Pancreas (tissue), 10 donors: Measurements from ENCODE around the gene NGLY1. TPM values are rescaled to one million over a fixed set of nuclear protein-coding genes. Genes with fewer than 3 reads are reported as not detected.

Source experiments
- ATAC-seq, 4 donors: fragments of 200-7000 bp; cut with Tn5 transposase; one replicate each; pipeline versions ENCODE4 v1.8.0 to v1.9.1; 2020; ENCODE audit warnings: mild to moderate bottlenecking in 4 of 4, moderate library complexity in 4 of 4
- DNase-seq, 6 donors: peaks; one replicate each; pipeline ENCODE4 v3.0.0-alpha.2; 2020
- FAIRE-seq: peaks from 2 replicates; lab custom pipeline; 2012; peaks lifted over from hg19 to GRCh38; lab: Jason Lieb, UNC
- H3K27ac ChIP-seq, 4 donors: fragments of 200-600 bp; sonication (generic); 1 replicate in 3 of 4; 2 replicates in 1 of 4; pipeline versions ENCODE4 v1.5.0 to v1.8.0; 2020
- H3K27me3 ChIP-seq, 4 donors: fragments of 200-600 bp; one replicate each; pipeline ENCODE4 v1.8.0; 2021
- H3K36me3 ChIP-seq, 3 donors: fragments of 200-600 bp; sonication (generic) in 1 of 3; one replicate each; pipeline versions ENCODE4 v1.5.0 to v1.8.0; 2020 to 2021
- H3K4me1 ChIP-seq, 3 donors: fragments of 200-600 bp; one replicate each; pipeline ENCODE4 v1.8.0; 2021
- H3K4me3 ChIP-seq, 4 donors: fragments of 200-600 bp; sonication (generic) in 2 of 4; one replicate each; pipeline versions ENCODE4 v1.5.0 to v1.8.0; 2020 to 2021
- H3K9me3 ChIP-seq, 4 donors: fragments of 200-600 bp; one replicate each; pipeline ENCODE4 v1.8.0; 2021
- WGBS, 2 donors: extraction: QIAGEN DNeasy Blood & Tissue Kit; methylation state at CpG; one replicate each; pipeline ENCODE4 v1.1.7; 2013; 5-methylcytosine and 5-hydroxymethylcytosine counted together
- intact Hi-C, 3 donors: fragments of 100-400 bp; cut with DNase I; formaldehyde crosslinking; loops; one replicate each; pipeline versions ENCODE4 v1.11.1 to v1.14.2; 2022
- polyA plus RNA-seq, 2 donors: library from polyadenylated mRNA; stranded (reverse); fragments of 200-250 nt; gene quantifications; one replicate each; pipeline ENCODE4 v1.2.3, GENCODE V29; 2013
- total RNA-seq, 6 donors: library from RNA; stranded (reverse); fragmentation: NEBNext Ultra II Directional in 4 of 6; extraction: Animal tissue kit (Norgen Biotek cat#: 25700) in 4 of 6; gene quantifications; one replicate each; pipeline versions ENCODE4 v1.2.1 to v1.2.4, GENCODE V29; 2021 to 2023
- TF ChIP-seq, protein P1 (sequence below), 4 donors: fragments of 200-600 bp; sonication (generic) in 3 of 4; IDR thresholded peaks; one replicate each; pipeline versions ENCODE4 v1.5.0 to v1.8.0; 2021; ENCODE audit warnings: antibody characterized with exemption in 4 of 4
- donor health status: healthy with polysubstance abuse.
- donor health status: DM: no; HTN: no; CAD: no; lungs with moderate emphysema.
- donor health status: DM: no; HTN: no; CAD: no.
- donor health status: control.
- donor health status: control.
- donor health status: Bipolar disorder and iron deficiency.
- donor health status: DM: yes; HTN: yes; CAD: no.
- donor health status: DM: no; HTN: no; CAD: no.
- donor health status: DM: no; HTN: no; CAD: no.
- donor health status: DM: yes; HTN: yes; CAD: no.

NGLY1 gene
- total and polyA plus RNA-seq, 8 donors: 14.0 to 22.6 (median 21.9) TPM

DNA sequence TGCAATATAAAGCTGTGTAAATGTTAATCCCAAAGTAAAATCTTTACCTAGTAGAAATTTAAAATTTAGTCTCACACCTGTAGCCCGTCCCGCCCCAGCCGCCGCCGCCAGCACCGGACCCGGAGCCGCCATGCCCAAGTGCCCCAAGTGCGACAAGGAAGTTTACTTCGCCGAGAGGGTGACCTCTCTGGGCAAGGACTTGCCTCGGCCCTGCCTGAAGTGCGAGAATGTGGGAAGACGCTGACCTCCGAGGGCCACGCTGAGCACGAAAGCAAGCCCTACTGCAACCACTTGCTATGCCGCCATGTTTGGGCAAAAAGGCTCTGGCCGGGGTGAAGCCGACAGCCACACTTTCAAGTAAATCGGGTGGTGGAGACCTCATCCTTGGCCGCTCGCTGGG, 96.5 kb downstream of the NGLY1 start:
- Histone ChIP-seq H3K4me1 (no peaks in the 10 kb centered on the region), H3K9me3 (no peaks in the 10 kb centered on the region), H3K27ac (no peak overlapping the region), H3K4me3 (no peak overlapping the region), H3K36me3 (no peaks in the 10 kb centered on the region), H3K27me3 (no peaks in the 10 kb centered on the region)
- TF ChIP-seq, protein P1, sequence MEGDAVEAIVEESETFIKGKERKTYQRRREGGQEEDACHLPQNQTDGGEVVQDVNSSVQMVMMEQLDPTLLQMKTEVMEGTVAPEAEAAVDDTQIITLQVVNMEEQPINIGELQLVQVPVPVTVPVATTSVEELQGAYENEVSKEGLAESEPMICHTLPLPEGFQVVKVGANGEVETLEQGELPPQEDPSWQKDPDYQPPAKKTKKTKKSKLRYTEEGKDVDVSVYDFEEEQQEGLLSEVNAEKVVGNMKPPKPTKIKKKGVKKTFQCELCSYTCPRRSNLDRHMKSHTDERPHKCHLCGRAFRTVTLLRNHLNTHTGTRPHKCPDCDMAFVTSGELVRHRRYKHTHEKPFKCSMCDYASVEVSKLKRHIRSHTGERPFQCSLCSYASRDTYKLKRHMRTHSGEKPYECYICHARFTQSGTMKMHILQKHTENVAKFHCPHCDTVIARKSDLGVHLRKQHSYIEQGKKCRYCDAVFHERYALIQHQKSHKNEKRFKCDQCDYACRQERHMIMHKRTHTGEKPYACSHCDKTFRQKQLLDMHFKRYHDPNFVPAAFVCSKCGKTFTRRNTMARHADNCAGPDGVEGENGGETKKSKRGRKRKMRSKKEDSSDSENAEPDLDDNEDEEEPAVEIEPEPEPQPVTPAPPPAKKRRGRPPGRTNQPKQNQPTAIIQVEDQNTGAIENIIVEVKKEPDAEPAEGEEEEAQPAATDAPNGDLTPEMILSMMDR (IDR thresholded peaks at IDR 0.05): no peak
- FAIRE-seq (no peak), ATAC-seq (no peak), DNase-seq (peak in 1 of 6 donors; percentile 45)
- 89 to 94% methylated on average over 23 of the region's 23 CpGs for WGBS, 2 donors
- intact Hi-C loops: no loop called here

DNA sequence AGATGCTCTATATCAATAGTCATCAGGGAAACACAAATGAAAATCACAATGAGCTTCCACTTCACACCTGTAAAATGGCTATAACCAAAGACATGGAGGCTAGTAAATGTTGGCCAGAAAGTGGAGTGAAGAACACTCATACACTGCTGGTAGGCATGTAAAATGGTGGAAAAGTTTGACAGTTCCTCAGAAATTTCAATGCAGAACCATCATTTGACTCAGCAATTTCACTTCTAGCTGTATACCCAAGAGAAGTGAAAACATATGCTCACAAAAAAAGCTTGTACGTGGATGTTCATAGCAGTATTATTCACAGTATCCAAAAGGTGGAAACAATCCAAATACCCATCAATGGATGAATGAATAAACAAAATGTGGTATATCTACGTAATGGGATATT, 99.4 kb downstream of the NGLY1 start:
- H3K27ac ChIP-seq: no peak overlapping the region
- TF ChIP-seq, protein P1 (IDR thresholded peaks at IDR 0.05): no peak
- intact Hi-C loops: no loop called here
- no peaks in the 10 kb centered on the region for H3K27me3 ChIP-seq
- H3K4me1 ChIP-seq: no peaks in the 10 kb centered on the region
- no peak for ATAC-seq
- no peak for FAIRE-seq
- H3K4me3 ChIP-seq: no peak overlapping the region
- H3K36me3 ChIP-seq: no peaks in the 10 kb centered on the region
- WGBS, 2 donors: 93 to 97% methylated on average over 2 of the region's 2 CpGs
- DNase-seq: no peak
- no peaks in the 10 kb centered on the region for H3K9me3 ChIP-seq

DNA sequence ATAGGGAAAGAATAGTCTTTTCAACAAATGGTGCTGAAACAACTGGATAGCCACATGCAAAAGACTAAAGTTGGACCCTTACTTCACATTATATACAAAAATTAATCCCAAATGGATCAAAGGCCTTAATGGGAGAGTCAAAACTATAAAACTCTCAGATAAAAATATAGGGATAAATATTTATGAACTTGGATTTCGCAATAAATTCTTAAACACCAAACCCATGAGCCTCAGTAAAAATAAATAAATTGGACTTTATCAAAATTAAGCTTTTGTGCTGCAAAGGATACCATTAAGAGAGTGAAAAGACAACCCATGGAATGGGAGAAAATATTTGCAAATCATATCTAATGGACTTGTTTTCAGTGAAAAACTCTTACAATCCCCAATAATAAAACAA, 99.8 kb downstream of the NGLY1 start:
- TF ChIP-seq, protein P1 (IDR thresholded peaks at IDR 0.05): no peak
- no peaks in the 10 kb centered on the region for H3K4me1 ChIP-seq
- no peaks in the 10 kb centered on the region for H3K9me3 ChIP-seq
- ATAC-seq: no peak
- no peaks in the 10 kb centered on the region for H3K27me3 ChIP-seq
- H3K27ac ChIP-seq: no peak overlapping the region
- H3K36me3 ChIP-seq: no peaks in the 10 kb centered on the region
- intact Hi-C loops: no loop called here
- no peak for FAIRE-seq
- H3K4me3 ChIP-seq: no peak overlapping the region
- WGBS, 2 donors: 91 to 94% methylated on average over 1 of the region's 1 CpG
- no peak for DNase-seq

DNA sequence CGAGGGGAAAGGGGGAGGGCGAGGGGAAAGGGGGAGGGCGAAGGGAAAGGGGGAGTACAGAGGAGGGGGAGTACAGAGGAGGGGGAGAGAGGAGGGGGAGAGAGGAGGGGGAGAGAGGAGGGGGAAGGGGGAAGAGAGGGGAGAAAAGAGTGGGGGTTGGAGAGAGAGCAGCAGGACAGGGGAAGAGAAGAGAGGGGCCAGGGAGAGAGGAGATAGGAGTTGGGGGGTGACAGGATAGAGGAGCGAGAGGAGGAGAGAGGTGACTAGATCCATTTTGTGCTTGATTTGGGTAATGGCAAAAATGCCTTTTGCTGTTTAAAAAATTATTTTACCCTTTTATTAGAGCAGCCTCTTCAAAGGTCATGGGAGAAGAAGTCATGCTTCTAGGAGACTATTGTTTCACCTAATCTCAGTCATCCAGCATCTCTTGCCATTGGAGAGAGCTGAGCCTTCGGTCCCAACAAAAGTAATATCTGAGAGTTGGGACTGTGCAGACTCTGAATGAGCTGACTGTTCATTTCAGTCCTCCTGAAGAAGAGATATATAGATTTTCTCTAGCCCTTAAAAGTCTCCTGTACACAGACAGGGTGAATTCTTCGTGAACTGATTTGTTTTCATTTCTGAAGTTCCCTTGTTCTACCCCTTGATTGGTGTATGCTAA, 103.5 kb downstream of the NGLY1 start:
- Histone ChIP-seq H3K27ac (no peak overlapping the region), H3K4me3 (no peak overlapping the region), H3K4me1 (peaks cover 0 to 3% (median 0%) of the 10 kb centered on the region in 3 donors), H3K27me3 (no peaks in the 10 kb centered on the region), H3K36me3 (no peaks in the 10 kb centered on the region), H3K9me3 (no peaks in the 10 kb centered on the region)
- ATAC-seq (no peak), DNase-seq (no peak), FAIRE-seq (no peak)
- WGBS, 2 donors: 84 to 96% methylated on average over 4 to 6 of the region's 6 CpGs
- intact Hi-C loops: no loop called here
- TF ChIP-seq, protein P1 (IDR thresholded peaks at IDR 0.05): no peak

DNA sequence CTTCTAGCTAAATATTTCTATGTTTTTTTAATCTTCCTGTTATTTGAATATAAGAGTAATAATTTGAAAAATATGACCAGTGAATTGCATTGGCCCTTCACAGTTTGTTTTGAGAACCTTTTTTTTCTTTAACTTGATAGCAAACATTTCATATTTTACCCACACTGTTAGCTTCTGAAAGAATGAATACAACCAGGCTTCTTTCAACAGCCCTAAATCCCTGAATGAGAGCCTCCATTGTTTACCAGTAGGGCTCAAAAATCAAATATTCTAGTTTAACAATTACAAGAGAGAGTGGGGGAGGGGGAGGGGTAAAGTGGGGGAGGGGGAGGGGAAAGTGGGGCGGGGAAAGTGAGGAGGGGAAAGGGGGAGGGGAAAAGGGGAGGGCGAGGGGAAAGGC, 104.1 kb downstream of the NGLY1 start:
- TF ChIP-seq, protein P1 (IDR thresholded peaks at IDR 0.05): no peak
- no peak for FAIRE-seq
- no peak for ATAC-seq
- DNase-seq: no peak
- Histone ChIP-seq H3K4me3 (no peak overlapping the region), H3K9me3 (no peaks in the 10 kb centered on the region), H3K36me3 (no peaks in the 10 kb centered on the region), H3K27ac (no peak overlapping the region), H3K4me1 (peaks cover 0 to 3% (median 0%) of the 10 kb centered on the region in 3 donors), H3K27me3 (no peaks in the 10 kb centered on the region)
- WGBS, 2 donors: 88% methylated on average over 2 of the region's 2 CpGs; no CpG with 5 or more reads in 1 of the 2 donors
- intact Hi-C loops: no loop called here
